WTC11 (cell line): ENCODE results near the gene DAB1. TPM values are rescaled to one million over a fixed set of nuclear protein-coding genes. Genes with fewer than 3 reads are reported as not detected.

ENCODE experiments used
- ATAC-seq: fragments of 200-7000 bp; cut with Tn5 transposase; 2 replicates; pipeline ENCODE4 v1.10.0; 2021; ENCODE audit warnings: mild to moderate bottlenecking, moderate library complexity
- CTCF ChIA-PET: fragments of 300-600 bp; sonication (Branson Sonifier 250); formaldehyde crosslinking; loops from one replicate; lab custom pipeline; 2021; ENCODE audit warnings: antibody characterized with exemption; lab: Charles Lee
- POLR2A ChIA-PET: fragments of 350-600 bp; sonication (Branson Sonifier 250); formaldehyde crosslinking; loops from one replicate; lab custom pipeline; 2021; ENCODE audit warnings: antibody characterized with exemption; lab: Charles Lee
- DNase-seq: peaks from one replicate; pipeline ENCODE4 v3.0.0; 2021; ENCODE audit warnings: low spot score
- H3K27ac Mint-ChIP-seq: 2 replicates; pipeline ENCODE4 v1.8.0; 2021; ENCODE audit warnings: mixed read lengths
- H3K27me3 Mint-ChIP-seq: 2 replicates; pipeline ENCODE4 v1.8.0; 2021; ENCODE audit warnings: low read depth, mild to moderate bottlenecking, moderate library complexity, mixed read lengths
- H3K36me3 Mint-ChIP-seq: 2 replicates; pipeline ENCODE4 v1.8.0; 2021; ENCODE audit warnings: mixed read lengths
- H3K4me1 Mint-ChIP-seq: 2 replicates; pipeline ENCODE4 v1.8.0; 2022; ENCODE audit warnings: mixed read lengths
- H3K4me3 Mint-ChIP-seq: 2 replicates; pipeline ENCODE4 v1.8.0; 2021; ENCODE audit warnings: mild to moderate bottlenecking, moderate library complexity, mixed read lengths
- H3K9me3 Mint-ChIP-seq: 2 replicates; pipeline ENCODE4 v1.8.0; 2021; ENCODE audit warnings: mixed read lengths
- ARID4B ChIP-seq: sonication (generic); formaldehyde crosslinking; IDR thresholded peaks from 2 replicates; pipeline ENCODE4 v1.8.0; 2023; ENCODE audit warnings: missing genetic modification reagents, mild to moderate bottlenecking, borderline replicate concordance
- ATF6 ChIP-seq: sonication (generic); formaldehyde crosslinking; IDR thresholded peaks from 2 replicates; pipeline ENCODE4 v1.8.1; 2023; ENCODE audit warnings: mild to moderate bottlenecking, missing genetic modification reagents
- CTCF ChIP-seq: fragments of 200-600 bp; IDR thresholded peaks from 2 replicates; pipeline ENCODE4 v1.8.0; 2022; ENCODE audit warnings: antibody characterized with exemption
- EMX1 ChIP-seq: fragments of 250-450 bp; sonication (Bioruptor Pico); IDR thresholded peaks from 2 replicates; pipeline ENCODE4 v1.8.0; 2021; ENCODE audit warnings: mild to moderate bottlenecking
- GABPB1 ChIP-seq: sonication (generic); formaldehyde crosslinking; IDR thresholded peaks from 2 replicates; pipeline ENCODE4 v1.8.1; 2023; ENCODE audit warnings: mild to moderate bottlenecking, missing genetic modification reagents
- GTF2I ChIP-seq: fragments of 250-450 bp; sonication (Bioruptor Pico); conservative IDR thresholded peaks from 2 replicates; pipeline ENCODE4 v1.4.0; 2021; ENCODE audit warnings: mild to moderate bottlenecking
- IRF2 ChIP-seq: sonication (generic); formaldehyde crosslinking; IDR thresholded peaks from 2 replicates; pipeline ENCODE4 v1.8.0; 2022; ENCODE audit warnings: low read depth, missing genetic modification reagents, borderline replicate concordance
- JUN ChIP-seq: sonication (generic); formaldehyde crosslinking; IDR thresholded peaks from 2 replicates; pipeline ENCODE4 v1.8.0; 2023; ENCODE audit warnings: mild to moderate bottlenecking, missing genetic modification reagents
- OVOL2 ChIP-seq: fragments of 250-450 bp; sonication (Bioruptor Pico); IDR thresholded peaks from 2 replicates; pipeline ENCODE4 v1.9.0; 2021; ENCODE audit warnings: mild to moderate bottlenecking, borderline replicate concordance
- PREB ChIP-seq: sonication (generic); formaldehyde crosslinking; IDR thresholded peaks from 2 replicates; pipeline ENCODE4 v1.8.1; 2022; ENCODE audit warnings: mild to moderate bottlenecking, missing genetic modification reagents, moderate library complexity, borderline replicate concordance
- TP53 ChIP-seq: sonication (generic); formaldehyde crosslinking; IDR thresholded peaks from 2 replicates; pipeline ENCODE4 v1.8.1; 2023; ENCODE audit warnings: mild to moderate bottlenecking, missing genetic modification reagents
- ZNF138 ChIP-seq: sonication (generic); formaldehyde crosslinking; conservative IDR thresholded peaks from 2 replicates; pipeline ENCODE4 v1.8.1; 2022; ENCODE audit warnings: mild to moderate bottlenecking, moderate library complexity, missing genetic modification reagents
- ZNF263 ChIP-seq: sonication (generic); formaldehyde crosslinking; IDR thresholded peaks from 2 replicates; pipeline ENCODE4 v1.8.1; 2022; ENCODE audit warnings: low read depth, mild to moderate bottlenecking, moderate library complexity, missing genetic modification reagents
- ZNF281 ChIP-seq: sonication (generic); formaldehyde crosslinking; IDR thresholded peaks from 2 replicates; pipeline ENCODE4 v1.8.0; 2023; ENCODE audit warnings: mild to moderate bottlenecking, missing genetic modification reagents
- total RNA-seq: library from RNA; stranded (reverse); gene quantifications from 3 replicates; pipeline ENCODE4 v1.2.3, GENCODE V29; 2021
- TF ChIP-seq, protein P1 (sequence below): sonication (generic); formaldehyde crosslinking; IDR thresholded peaks from 2 replicates; pipeline ENCODE4 v1.8.1; 2023; ENCODE audit warnings: mild to moderate bottlenecking, missing genetic modification reagents, borderline replicate concordance

DAB1 gene
- total RNA-seq, 1 experiment from 2014 or later = 10.7 TPM

GRCh38 chr1:57270927-57271698 lies 152.7 kb downstream of the DAB1 start:
- H3K4me1 Mint-ChIP-seq = peaks cover 12% of the 10 kb centered on the region

More at GRCh38 chr1:57270927-57271698, 152.7 kb downstream of the DAB1 start:
- no peaks in the 10 kb centered on the region for H3K36me3 Mint-ChIP-seq
- no peak for ATAC-seq
- POLR2A ChIA-PET = no interaction called here
- H3K9me3 Mint-ChIP-seq = no peaks in the 10 kb centered on the region
- no peak overlapping the region for H3K27ac Mint-ChIP-seq
- no peak for TF ChIP-seq GABPB1 (CRISPR knock-in tag)
- TF ChIP-seq, protein P1, sequence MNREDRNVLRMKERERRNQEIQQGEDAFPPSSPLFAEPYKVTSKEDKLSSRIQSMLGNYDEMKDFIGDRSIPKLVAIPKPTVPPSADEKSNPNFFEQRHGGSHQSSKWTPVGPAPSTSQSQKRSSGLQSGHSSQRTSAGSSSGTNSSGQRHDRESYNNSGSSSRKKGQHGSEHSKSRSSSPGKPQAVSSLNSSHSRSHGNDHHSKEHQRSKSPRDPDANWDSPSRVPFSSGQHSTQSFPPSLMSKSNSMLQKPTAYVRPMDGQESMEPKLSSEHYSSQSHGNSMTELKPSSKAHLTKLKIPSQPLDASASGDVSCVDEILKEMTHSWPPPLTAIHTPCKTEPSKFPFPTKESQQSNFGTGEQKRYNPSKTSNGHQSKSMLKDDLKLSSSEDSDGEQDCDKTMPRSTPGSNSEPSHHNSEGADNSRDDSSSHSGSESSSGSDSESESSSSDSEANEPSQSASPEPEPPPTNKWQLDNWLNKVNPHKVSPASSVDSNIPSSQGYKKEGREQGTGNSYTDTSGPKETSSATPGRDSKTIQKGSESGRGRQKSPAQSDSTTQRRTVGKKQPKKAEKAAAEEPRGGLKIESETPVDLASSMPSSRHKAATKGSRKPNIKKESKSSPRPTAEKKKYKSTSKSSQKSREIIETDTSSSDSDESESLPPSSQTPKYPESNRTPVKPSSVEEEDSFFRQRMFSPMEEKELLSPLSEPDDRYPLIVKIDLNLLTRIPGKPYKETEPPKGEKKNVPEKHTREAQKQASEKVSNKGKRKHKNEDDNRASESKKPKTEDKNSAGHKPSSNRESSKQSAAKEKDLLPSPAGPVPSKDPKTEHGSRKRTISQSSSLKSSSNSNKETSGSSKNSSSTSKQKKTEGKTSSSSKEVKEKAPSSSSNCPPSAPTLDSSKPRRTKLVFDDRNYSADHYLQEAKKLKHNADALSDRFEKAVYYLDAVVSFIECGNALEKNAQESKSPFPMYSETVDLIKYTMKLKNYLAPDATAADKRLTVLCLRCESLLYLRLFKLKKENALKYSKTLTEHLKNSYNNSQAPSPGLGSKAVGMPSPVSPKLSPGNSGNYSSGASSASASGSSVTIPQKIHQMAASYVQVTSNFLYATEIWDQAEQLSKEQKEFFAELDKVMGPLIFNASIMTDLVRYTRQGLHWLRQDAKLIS (CRISPR knock-in tag) = no peak
- TF ChIP-seq PREB (CRISPR knock-in tag) = no peak
- TF ChIP-seq CTCF = no peak
- no peak for TF ChIP-seq ZNF138
- no peak for TF ChIP-seq ATF6 (CRISPR knock-in tag)
- TF ChIP-seq ZNF263 (CRISPR knock-in tag) = no peak
- TF ChIP-seq GTF2I (CRISPR knock-in tag) = no peak
- TF ChIP-seq ZNF281 (CRISPR knock-in tag) = no peak
- TF ChIP-seq OVOL2 (CRISPR knock-in tag) = no peak
- TF ChIP-seq JUN (CRISPR knock-in tag) = no peak
- TF ChIP-seq ARID4B (CRISPR knock-in tag) = no peak
- no peak for TF ChIP-seq TP53 (CRISPR knock-in tag)
- no peak for TF ChIP-seq IRF2 (CRISPR knock-in tag)
- no peak for TF ChIP-seq EMX1 (CRISPR knock-in tag)
- TF ChIP-seq, all 79 proteins: peak for 0
- CTCF ChIA-PET = no interaction called here
- no peak for DNase-seq
- Mint-ChIP-seq H3K4me3 (no peak overlapping the region), H3K27me3 (no peaks in the 10 kb centered on the region)
